RKO (cell line): ENCODE data around the gene MAP3K20.
A peak's percentile ranks its signal among the peaks of the same experiment; 100 is the strongest.
"Not testable (repeated sequence)": the region's sequence is repeated elsewhere in the genome, so short reads cannot be mapped to it uniquely, and the experiment has no call there.

Experiments
- DNase-seq: peaks from one replicate; pipeline ENCODE4 v3.0.0-alpha.2; 2016; ENCODE audit warnings: low spot score

The MAP3K20 gene

GRCh38 chr2:173075781-173076580, at the start of gene MAP3K20:
MAP3K20 (plus strand) TSS chr2:173075846; CDS start chr2:173091032, 15,186 bp downstream.
- DNase-seq = peak; percentile 66

- DNase-seq = no peak
Measured at GRCh38 chr2:173026479-173026878, 49.2 kb upstream of the MAP3K20 start.

GRCh38 chr2:173027181-173028128, 48.2 kb upstream of the MAP3K20 start:
- peak; percentile 81 for DNase-seq

- no peak for DNase-seq
Measured at GRCh38 chr2:173028141-173028540, 47.5 kb upstream of the MAP3K20 start.

- no peak for DNase-seq
Measured at GRCh38 chr2:173028671-173029070, 47.0 kb upstream of the MAP3K20 start.

GRCh38 chr2:173030561-173031490, 44.8 kb upstream of the MAP3K20 start:
- DNase-seq = no peak

- DNase-seq = no peak
Measured at GRCh38 chr2:173032032-173032431, 43.6 kb upstream of the MAP3K20 start.

- DNase-seq = no peak
Measured at GRCh38 chr2:173033084-173033483, 42.6 kb upstream of the MAP3K20 start.

GRCh38 chr2:173034143-173034542, 41.5 kb upstream of the MAP3K20 start:
- DNase-seq = no peak

- no peak for DNase-seq
Measured at GRCh38 chr2:173037245-173038120, 38.2 kb upstream of the MAP3K20 start.

GRCh38 chr2:173038257-173038656, 37.4 kb upstream of the MAP3K20 start:
- not testable (repeated sequence) for DNase-seq

- DNase-seq = no peak
Measured at GRCh38 chr2:173040729-173041128, 34.9 kb upstream of the MAP3K20 start.

- no peak for DNase-seq
Measured at GRCh38 chr2:173043476-173043875, 32.2 kb upstream of the MAP3K20 start.

GRCh38 chr2:173043897-173044519, 31.6 kb upstream of the MAP3K20 start:
- DNase-seq = no peak

GRCh38 chr2:173044686-173045085, 31.0 kb upstream of the MAP3K20 start:
- no peak for DNase-seq

GRCh38 chr2:173045181-173045580, 30.5 kb upstream of the MAP3K20 start:
- no peak for DNase-seq

- no peak for DNase-seq
Measured at GRCh38 chr2:173048522-173048896, 27.1 kb upstream of the MAP3K20 start.

- DNase-seq = peak; percentile 90
Measured at GRCh38 chr2:173048897-173049661, 26.6 kb upstream of the MAP3K20 start.

GRCh38 chr2:173049831-173050230, 25.8 kb upstream of the MAP3K20 start:
- DNase-seq = no peak

GRCh38 chr2:173050684-173051083, 25.0 kb upstream of the MAP3K20 start:
- DNase-seq = no peak
